Measurements from ENCODE around the gene EMC10.

DNA sequence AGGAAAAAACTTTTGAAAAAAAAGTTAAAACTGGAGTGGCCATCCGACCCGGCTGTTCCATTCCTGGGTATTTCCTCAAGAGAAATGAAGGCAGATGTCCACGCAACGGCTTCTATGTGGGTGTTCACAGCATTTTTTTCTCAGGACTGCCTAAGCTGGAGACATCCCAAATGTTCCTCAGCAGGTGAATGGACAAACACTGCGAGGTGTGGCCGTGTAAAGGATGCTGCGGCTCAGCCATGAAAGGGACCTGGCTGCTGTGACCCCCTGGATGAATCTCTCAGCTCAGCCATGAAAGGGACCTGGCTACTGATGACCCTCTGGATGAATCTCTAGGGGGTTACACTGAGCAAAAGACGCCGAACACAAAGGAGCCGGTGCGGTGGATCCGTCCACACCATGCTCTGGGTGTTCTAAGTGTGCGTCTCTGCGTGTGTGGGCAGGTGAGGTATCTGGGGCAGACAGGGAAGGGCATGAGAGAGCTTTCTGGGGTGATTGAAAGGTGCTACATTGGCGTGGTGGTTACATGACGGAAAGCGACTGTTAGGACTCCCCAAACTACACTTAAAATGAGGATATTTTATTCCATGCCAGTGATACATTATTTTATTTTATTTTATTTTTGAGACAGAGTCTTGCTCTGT, 44.6 kb downstream of the EMC10 start:
- TF ChIP-seq, protein P1, sequence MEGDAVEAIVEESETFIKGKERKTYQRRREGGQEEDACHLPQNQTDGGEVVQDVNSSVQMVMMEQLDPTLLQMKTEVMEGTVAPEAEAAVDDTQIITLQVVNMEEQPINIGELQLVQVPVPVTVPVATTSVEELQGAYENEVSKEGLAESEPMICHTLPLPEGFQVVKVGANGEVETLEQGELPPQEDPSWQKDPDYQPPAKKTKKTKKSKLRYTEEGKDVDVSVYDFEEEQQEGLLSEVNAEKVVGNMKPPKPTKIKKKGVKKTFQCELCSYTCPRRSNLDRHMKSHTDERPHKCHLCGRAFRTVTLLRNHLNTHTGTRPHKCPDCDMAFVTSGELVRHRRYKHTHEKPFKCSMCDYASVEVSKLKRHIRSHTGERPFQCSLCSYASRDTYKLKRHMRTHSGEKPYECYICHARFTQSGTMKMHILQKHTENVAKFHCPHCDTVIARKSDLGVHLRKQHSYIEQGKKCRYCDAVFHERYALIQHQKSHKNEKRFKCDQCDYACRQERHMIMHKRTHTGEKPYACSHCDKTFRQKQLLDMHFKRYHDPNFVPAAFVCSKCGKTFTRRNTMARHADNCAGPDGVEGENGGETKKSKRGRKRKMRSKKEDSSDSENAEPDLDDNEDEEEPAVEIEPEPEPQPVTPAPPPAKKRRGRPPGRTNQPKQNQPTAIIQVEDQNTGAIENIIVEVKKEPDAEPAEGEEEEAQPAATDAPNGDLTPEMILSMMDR (conservative IDR thresholded peaks at IDR 0.05): no peak
- no peak for TF ChIP-seq ZFX (IDR thresholded peaks at IDR 0.05)
